Mucosa of gallbladder (tissue), 1 donor: ENCODE measurements around the gene DOCK4. TPM values are rescaled to one million over a fixed set of nuclear protein-coding genes. Genes with fewer than 3 reads are reported as not detected.

ENCODE experiments used
- DNase-seq: peaks from one replicate; pipeline ENCODE4 v3.0.0-alpha.2; 2020; ENCODE audit warnings: low spot score
- total RNA-seq: library from RNA; stranded (reverse); gene quantifications from one replicate; pipeline ENCODE4 v1.2.1, GENCODE V29; 2021
- donor health status: DM: no; HTN: no; CAD: no.

The DOCK4 gene
- total RNA-seq, 1 donor from 2014 or later, result 26.1 TPM

GRCh38 chr7:111765751-111766643 lies 440.2 kb downstream of the DOCK4 start:
- no peak for DNase-seq

DNA sequence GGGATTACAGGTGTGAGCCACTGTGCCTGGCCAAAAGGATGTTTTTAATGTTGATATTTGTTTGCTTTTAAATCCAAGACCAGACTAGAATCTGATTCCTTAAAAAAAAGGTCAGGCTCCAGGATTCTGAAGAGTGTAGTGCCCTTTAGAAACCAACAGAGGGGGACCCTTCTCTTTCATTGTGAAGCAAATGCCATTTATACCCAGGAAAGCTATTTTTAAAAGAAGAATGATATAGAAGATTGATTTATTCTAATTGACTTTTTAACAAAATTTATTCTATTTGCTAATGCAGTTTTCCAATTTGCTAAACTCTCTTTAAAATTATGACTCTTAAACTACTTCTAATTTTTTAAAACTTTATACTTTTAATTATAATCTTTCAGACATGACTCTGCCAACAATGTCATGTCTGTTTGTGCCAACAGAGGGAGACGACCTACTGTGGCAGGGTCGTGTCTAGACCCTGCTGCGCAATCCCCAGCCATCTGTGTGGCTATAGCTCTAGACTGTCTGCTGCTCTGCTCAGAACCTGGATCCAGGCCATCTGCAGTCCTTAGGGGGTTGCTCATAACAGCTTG lies 442.9 kb downstream of the DOCK4 start:
- no peak for DNase-seq

DNA sequence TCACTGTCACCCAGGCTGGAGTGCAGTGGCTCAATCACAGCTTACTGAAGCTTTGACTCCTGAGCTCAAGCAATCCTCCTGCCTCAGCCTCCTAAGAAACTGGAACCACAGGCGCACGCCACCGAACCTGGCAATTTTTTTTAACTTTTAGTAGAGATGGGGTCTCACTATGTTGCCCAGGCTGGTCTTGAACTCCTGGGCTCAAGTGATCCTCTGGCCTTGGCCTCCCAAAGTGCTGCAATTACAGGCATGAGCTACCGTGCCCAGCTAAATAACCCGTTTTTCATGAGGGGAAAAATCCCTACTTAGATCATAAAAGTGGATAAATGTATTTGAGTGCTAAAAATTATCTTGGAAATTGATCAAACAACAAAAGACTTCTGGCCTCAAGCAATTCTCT lies 443.4 kb downstream of the DOCK4 start:
- DNase-seq, result no peak

GRCh38 chr7:111762211-111762610 lies 444.0 kb downstream of the DOCK4 start:
- DNase-seq, result no peak

GRCh38 chr7:111760043-111760442 lies 446.2 kb downstream of the DOCK4 start:
- DNase-seq, result no peak

GRCh38 chr7:111758332-111758731 lies 447.9 kb downstream of the DOCK4 start:
- no peak for DNase-seq

DNA sequence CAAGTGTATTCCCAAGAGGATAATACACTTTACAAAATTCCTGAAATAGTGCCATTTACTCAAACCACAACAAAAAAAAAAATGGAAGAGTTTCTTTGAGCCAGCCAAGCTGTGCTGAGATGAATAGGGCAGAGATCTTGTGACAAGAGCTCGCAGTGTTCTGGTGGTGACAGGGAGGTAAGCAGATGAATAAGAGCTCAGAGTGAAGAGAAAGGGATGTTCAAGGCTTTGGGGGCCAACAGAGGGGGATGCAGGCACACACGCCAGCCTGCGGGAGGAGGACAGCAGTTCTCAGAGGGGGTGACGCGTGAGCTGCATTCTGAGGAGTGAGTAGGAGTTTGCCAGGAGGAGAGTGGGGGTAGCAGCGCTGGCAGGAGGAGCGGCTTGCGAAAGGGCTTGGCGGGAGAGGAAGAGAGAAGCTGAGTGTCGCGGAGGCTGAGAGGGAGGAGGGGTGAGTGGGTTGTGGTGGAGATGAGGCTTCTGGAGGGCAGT lies 449.5 kb downstream of the DOCK4 start:
- DNase-seq, result peak; percentile 47

DNA sequence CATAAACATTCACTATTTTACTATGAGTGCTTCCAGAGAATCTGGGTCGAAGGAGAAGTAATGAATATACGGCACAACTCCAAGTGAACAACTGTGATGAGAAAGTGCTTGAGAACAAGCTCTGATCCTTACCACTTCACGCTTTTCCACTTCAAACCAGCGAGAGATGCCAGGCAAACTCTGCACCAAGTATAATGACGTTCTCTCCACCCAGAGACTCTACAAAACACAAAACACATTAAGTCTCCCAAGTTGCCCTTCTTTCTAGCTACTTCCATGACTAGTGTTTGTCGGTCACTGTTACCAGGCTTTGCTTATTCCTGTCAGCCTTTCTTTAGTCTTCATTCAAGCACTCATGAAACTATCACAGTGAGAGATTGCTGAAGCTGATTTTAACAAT lies 450.8 kb downstream of the DOCK4 start:
- DNase-seq, result no peak

DNA sequence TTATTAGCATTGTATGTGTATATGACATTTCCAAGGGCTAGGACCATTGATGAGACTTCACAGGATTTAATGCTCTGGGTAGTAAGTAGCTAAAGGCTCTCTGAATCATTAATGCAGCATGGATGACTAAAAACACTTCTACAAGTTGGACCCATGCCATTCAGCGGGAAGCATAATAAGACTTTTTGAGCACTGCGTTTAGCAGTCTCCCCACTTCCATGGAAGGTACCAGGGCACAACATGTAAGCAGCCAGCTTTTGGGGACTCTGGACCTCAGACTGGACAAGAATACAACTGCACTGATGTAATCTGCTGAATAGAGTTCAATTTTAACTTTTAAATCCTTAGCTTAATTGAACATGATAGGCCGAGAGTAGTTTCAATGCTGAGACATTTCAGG lies 452.2 kb downstream of the DOCK4 start:
- DNase-seq, result no peak

DNA sequence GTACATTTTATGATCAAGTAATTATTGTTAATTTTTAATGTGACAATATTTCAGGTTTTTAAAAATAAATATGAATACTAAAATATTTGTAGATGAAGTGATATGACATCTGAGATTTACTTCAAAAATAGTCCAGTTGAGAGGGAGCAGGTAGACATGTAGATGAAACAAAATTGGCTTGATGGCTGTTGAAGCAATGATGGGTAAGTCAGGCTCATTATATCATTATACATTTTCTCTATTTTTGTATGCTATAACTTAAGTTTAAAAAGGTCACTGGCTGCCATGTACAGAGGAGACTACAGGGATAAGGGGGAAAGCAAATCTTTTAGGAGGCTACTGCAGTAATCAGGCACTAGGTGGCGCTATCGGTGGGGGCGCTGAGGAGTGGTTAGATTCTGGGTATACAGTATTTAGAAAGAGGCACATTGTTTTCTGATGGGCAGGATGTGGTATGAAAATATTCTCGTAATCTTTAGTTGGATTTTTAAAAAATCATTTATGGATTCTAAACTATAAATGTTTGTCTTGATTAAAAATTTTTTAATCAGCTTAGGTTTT lies 454.1 kb downstream of the DOCK4 start:
- peak; percentile 17 for DNase-seq

DNA sequence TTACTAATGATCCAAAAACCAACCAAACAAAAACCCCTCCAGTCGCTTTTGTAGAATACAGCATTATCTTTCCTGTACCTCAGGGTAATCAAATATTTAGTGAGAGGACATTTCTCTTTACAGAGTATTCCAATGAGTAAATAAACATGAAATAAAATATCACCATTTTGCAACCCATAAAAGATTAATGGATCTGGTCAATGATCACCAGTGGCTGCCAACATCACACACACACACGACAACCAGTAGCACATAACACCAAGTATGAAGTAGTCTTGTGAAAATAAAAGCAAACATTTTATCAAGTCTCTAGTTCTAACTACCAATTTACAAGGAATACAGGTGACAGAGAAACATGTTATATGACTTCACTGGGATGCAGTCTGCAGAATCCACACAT lies 455.3 kb downstream of the DOCK4 start:
- DNase-seq, result no peak

DNA sequence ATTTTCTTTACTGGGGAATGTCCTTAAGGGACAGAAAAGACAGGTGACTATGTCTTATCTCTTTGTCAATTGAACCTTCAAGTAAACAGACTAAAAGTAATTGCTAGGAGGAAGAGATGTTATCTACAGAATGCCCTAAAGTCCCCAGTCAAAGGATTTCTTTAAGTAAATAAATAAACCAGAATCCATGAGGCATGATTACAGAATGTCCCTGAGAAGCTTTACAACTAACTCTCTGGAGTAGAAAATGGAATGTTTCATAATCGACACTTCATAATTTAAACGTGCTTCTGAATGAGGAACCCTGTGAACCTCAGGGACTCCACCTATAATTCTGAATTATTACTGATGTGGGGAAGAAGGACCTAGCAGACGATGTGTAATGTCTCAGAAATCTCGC lies 456.0 kb downstream of the DOCK4 start:
- DNase-seq, result no peak

DNA sequence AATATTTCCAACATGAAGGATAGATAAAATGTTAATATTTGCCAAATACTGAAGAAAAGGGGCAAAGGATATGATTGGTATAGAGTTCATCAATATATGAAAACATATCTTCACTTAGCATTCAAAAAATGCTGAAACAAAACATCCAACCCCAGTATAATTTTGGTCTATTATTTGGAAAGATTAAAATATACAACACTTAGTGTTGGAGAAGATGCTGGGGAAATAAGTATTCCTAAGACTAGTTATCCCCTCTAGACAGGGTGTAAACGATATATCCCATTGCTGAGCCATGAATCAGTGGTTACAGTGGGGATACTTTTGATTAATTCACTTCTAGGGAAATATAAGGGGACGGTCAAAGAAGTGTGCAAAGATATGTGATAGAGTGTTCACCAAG lies 456.6 kb downstream of the DOCK4 start:
- no peak for DNase-seq

GRCh38 chr7:111747718-111748117 lies 458.5 kb downstream of the DOCK4 start:
- no peak for DNase-seq

DNA sequence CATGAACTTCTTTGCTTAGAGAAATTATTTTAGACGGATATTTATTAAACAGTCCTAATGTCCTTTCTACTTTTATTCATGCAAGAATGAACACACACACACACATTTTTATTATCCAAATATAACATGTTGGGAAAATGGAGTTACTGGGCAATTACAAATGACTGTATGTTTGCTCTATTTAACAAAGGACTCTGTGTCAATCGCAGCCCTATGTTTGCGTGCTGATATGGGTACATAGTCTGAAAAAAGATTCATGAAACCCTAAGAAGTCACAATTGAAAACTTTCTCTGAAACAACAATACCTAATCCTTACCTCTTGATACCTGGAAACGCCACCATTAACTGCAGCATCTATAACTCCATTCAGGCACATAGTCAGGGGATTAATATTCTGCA lies 459.2 kb downstream of the DOCK4 start:
- DNase-seq, result no peak

- no peak for DNase-seq
These were observed 461.6 kb downstream of the DOCK4 start for GRCh38 chr7:111744501-111745155.

- DNase-seq, result no peak
These were observed 462.9 kb downstream of the DOCK4 start for GRCh38 chr7:111743244-111743847.

DNA sequence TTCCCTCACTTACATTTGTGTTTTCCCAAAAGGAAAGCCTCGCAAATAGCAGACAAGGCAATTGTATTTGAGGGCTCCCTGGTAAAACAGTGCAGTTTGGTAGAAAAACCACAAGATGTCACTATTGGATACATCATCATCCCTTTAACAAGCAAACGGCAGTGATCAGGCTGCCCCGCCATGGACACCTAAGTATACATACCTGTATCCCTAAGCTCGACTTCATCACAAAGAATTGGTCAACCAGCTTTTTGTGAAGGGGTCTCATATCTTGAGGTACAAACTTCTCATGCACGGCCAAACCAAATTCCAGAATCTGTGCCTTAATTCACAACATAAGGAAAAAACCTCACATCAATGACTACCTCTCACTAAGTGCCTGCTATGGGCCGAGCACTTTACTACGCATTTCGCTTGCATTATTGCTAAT lies 464.4 kb downstream of the DOCK4 start:
- peak; percentile 40 for DNase-seq

GRCh38 chr7:111740942-111741341 lies 465.3 kb downstream of the DOCK4 start:
- no peak for DNase-seq

DNA sequence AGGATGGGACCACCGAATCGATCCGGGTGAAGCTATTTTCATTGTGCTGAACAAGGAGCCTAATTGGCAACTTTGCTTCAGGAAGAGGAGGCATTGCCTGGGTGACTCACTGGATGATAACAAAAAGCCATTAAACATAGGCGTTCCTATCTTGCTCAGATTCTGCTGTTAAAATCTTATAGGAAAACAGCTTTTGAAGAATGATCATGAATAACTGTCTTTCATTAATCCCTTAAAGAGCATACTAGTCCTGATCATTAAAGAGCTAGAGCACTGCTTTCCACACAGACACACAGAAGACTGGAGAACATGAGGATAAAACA lies 469.7 kb downstream of the DOCK4 start:
- DNase-seq, result no peak

DNA sequence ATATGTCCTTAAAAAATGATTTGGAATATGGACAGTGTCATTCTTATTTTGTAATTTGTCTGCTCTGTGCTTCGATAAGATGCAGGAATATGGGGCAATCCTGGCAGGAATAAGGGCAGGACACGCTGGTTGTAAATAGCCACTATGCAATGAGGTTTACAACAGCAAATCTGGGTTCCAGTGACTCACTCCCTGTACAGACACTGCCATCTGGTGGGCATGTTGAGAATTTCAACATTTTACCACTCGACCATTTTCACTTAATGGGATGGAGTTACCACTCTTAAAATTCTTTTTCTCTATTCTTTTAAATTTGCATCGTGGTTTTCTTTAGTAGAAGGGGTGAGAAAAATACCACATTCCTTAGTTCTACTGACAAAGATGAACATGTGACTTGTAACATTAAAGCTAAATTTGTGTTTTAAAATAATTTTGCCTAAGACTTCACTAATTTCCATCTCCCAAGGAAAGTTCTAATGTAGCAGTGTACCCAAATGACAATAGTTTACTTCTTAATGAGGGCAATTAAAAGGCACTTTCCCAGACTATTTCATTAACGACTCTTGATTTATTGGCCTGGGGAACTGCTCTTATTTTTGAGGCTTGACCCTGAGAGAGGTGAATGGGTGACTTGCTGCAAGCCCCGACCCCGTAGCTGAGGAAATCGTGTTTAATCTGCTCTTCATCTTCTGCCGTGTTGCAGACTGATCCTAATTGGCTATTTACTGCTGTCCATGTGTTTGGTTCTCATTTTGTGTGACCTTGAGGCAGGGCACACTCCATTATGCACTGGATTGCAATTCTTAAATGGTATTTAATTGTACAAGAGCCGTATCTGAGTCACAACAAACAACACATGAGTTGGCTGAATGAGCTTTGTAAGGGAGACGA lies 470.3 kb downstream of the DOCK4 start:
- DNase-seq, result peak; percentile 64
